ENCODE measurements around the gene ADARB1.
A peak's percentile ranks its signal among the peaks of the same experiment; 100 is the strongest.
"Not testable (repeated sequence)": the region's sequence is repeated elsewhere in the genome, so short reads cannot be mapped to it uniquely, and the experiment has no call there.

The ADARB1 gene

DNA sequence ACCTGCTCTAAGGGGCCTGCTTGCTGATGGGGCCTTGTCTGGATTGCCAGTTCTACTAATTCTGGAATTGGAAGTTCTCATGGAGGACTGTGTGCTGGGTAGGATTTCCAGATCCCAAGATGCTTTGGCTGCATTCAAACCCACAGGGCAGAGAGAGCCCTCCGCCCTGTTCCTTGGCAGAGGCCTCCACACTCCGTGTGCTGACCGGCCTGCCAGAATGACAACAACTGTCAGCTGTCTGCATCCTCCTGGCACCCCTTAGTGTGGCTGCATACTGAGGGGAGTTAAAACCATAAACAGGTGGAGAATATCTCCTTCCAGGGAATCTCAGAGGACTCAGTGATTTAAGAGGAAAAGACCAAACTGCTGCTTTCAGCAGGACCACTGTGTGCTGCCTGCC, 60.7 kb downstream of the ADARB1 start:
- no peak for DNase-seq (ENCODE audit: low read depth in 2 of 2)

- no peak for DNase-seq (ENCODE audit: low read depth in 2 of 2)
Measured at GRCh38 chr21:45135868-45136267, 61.5 kb downstream of the ADARB1 start.

DNA sequence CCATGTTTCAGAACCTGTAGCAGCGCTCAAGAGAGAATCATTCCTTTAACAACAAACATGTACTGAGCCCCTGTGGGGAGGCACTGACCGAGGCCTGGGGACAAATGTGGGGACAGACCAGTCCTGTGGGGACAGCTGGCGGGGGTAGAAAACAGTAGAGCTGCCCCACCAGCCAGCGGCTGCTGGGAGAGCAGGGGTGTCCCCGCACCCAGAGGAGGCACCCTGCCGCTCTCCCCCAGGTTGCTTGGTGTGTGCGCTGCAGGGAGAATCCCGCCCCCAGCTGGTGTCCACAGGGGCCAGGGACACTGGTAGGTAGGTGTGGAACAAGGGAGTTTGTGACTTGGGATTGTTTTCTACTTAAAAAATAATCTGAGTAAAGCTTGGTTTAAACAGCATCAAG, 62.1 kb downstream of the ADARB1 start:
- DNase-seq (ENCODE audit: low read depth in 2 of 2) = no peak

DNA sequence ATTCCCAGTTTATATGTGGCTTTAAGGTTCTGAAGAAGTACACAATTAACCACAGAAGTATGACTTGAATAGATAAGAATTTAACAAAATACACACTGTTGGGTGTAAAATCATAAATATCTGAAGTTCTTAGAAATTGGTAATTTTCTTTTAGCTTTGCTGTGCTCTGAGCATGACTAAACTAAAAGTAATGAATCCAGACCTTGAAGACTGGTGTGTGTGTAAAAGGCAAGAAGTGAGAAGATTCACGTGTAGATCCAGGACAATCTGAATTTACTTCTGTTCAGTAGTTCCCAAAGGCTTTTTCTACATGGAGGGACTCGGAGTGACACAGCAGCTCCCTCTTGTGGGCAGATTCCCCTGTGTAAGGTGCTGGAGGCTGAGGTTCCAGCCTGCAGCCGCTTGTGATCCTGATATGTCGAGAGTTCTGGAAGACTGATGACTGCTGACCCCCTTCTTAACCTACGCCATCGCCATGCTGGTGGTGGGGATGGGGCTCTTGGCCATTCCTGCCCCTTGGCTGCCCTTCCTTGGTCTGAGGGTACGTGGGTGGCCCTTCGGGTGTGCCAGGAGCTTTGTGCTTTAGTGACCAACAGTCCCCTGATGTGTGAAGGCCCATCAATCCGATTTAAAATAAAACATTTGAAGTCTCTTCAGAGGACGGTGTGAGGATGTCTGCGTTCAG, 62.7 kb downstream of the ADARB1 start:
- peak; percentile 33 to 73 for DNase-seq (ENCODE audit: low read depth in 2 of 2)

DNA sequence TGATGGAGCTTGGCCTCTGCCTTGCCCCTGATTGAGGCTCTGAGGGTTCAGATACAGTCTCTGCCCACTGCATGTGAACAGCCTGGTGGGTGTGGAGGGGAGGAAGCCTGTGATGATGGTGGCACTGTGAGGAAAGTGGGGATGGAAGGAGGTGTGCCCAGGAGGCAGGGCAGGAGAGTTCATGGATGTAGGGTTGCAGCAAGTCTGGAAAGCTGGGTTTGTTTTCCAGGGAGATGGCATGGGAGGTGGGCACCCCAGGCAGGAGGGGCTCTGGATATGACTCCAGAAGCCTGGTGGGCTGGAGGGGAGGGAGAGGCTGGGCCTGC, 63.2 kb downstream of the ADARB1 start:
- no peak for DNase-seq (ENCODE audit: low read depth in 2 of 2)

DNA sequence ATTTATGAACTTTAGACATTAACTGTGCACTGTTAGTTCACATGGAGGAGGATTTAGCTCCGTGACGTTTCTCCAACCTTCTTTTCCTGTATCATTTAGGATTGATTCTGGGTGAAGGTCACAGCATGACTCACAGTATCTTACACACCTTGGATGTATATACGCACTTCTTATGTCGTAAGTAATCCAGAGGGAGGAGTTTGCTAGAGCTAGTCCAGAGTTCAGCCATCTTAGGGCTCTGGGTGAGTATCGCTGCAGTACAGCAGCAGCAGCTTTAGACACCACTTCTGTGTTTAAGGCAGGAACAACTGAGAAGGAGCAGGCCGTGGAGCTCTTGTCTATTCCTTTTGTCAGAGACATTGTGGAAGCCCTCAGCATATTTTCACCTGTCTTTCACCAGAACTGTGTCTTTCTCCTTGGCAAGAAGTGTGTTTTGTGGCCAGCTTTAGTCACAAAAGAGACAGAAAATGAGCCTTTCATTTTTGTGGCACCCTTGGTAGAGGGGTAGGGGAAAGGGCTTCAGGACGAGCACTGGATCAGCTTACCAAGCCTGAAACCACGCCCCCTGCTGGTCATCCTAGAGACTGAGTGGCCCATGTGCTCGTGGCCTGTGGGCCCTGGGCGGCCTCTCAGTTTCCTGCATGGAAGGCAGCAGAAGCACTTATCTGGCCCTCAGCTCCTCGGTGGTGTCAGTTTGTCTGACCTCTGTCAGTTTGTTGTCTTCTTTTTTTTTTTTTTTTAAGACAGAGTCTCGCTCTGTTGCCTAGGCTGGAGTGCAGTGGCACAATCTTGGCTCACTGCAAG, 64.0 kb downstream of the ADARB1 start:
- DNase-seq (ENCODE audit: low read depth in 2 of 2) = peak; percentile 43 to 72

GRCh38 chr21:45139003-45139360, 64.6 kb downstream of the ADARB1 start:
- DNase-seq (ENCODE audit: low read depth in 2 of 2) = not testable (repeated sequence)

- DNase-seq (ENCODE audit: low read depth in 2 of 2) = no peak
Measured at GRCh38 chr21:45139473-45139872, 65.1 kb downstream of the ADARB1 start.

GRCh38 chr21:45140346-45140940, 66.1 kb downstream of the ADARB1 start:
- peak; percentile 16 to 37 for DNase-seq (ENCODE audit: low read depth in 2 of 2)

DNA sequence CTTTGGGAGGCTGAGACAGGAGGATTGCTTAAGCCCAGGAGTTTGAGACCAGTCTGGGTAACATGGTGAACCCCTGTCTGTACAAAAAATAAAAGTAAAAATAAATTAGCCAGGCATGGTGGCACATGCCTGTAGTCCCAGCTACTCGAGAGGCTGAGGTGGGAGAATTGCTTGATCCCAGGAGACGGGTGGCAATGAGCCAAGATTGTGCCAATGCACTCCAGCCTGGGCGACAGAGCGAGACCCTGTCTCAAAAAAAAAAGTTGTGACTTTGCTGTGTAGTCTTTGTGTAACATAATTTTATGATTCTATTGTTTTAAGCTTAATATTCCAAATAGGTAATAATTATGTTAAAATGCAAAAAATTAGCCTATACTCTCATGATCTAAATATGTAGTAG, 66.6 kb downstream of the ADARB1 start:
- not testable (repeated sequence) for DNase-seq (ENCODE audit: low read depth in 2 of 2)

DNA sequence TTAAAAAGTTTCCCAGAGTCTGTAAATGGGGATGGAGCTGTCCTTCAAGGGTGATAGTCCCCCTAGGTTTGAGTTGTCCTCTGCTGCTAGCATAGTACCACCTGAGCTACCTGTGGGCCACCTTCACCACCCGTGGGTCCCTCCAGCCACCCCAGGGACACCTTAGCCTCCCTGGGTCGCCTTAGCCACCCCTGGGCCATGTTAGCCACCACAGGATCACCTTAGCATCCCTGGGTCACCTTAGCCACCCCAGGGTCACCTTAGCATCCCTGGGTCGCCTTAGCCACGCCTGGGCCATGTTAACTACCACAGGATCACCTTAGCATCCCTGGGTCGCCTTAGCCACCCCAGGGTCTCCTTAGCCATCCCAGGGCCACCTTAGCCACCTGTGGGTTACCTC, 67.1 kb downstream of the ADARB1 start:
- no peak for DNase-seq (ENCODE audit: low read depth in 2 of 2)

DNA sequence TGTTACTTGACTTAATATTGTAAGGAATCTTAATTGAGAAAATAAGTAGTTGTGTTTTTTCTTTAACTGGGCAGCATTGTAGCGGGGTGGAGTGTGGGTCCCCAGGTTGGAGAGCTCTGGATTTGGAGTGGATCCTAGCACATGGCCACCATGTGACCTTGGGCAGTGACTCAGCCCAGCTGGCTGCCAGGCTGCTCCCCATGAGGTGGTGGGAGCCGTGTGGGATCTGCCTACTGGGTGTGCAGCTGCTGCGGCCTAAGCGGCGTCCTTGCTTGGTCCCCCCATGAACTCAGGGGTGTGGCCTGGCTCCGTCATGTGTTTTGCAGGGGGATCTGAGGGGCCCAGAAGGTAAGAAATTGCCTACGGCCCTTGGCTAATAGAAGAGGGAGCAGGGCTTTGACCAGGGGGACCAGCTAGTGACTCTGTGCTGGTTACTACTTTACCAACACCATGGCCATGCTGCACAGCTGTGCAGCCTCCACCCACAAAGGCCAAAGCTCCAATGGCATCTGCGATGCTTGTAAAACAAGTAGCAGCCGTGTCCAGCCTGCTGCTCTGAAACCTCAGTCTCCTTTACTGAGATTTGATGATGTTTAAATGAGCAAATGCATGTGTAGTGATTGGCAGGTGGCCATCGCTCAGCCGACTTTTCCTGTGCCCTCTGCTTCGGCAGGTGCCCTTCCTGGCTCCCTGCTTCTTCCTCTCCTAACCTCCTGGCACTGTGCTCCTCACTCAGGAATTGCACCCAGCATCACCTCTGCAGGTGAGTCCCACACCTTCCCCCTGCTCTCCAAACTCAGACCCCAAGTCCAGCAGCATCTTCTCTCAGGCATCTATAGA, 68.3 kb downstream of the ADARB1 start:
- DNase-seq (ENCODE audit: low read depth in 2 of 2) = no peak

GRCh38 chr21:45143855-45144254, 69.5 kb downstream of the ADARB1 start:
- no peak for DNase-seq (ENCODE audit: low read depth in 2 of 2)

DNA sequence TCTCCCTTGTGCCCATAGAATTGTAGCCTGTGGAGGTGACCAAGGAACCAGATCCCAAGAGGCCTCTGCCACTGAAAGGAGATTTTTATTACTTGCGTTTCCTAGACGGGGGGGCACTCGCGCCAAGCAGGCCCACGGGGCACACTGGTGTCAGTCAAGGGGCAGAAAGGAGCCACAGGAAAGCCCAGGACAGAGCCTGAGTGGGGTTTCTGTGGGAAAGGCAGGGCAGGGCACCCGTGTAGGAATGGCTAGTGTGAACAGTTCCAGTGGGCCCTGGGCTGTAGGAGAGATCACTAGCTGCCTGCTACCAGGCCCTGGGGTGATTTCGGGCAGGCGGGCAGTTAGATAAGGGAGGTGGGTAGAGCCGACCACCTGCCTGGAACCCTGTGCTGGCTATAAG, 70.8 kb downstream of the ADARB1 start:
- no peak for DNase-seq (ENCODE audit: low read depth in 2 of 2)

DNA sequence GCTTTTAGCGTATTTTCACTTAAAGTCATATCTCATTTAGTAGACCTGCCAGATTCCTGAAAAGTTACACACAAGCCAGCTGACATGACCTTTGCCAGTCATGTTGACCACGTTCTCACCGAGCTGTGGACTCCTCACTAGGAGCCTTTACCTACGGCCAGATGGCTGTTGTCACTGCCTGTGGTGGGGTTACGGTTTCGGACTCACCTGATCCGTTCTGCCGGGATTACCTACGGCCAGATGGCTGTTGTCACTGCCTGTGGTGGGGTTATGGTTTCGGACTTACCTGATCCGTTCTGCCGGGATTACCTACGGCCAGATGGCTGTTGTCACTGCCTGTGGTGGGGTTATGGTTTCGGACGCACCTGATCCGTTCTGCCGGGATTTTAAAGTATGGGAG, 71.5 kb downstream of the ADARB1 start:
- not testable (repeated sequence) for DNase-seq (ENCODE audit: low read depth in 2 of 2)

GRCh38 chr21:45146306-45146705, 71.9 kb downstream of the ADARB1 start:
- no peak for DNase-seq (ENCODE audit: low read depth in 2 of 2)

GRCh38 chr21:45146801-45147200, 72.4 kb downstream of the ADARB1 start:
- no peak for DNase-seq (ENCODE audit: low read depth in 2 of 2)

GRCh38 chr21:45147473-45148315, 73.3 kb downstream of the ADARB1 start:
- no peak for DNase-seq (ENCODE audit: low read depth in 2 of 2)

GRCh38 chr21:45148316-45148990, 74.1 kb downstream of the ADARB1 start:
- no peak for DNase-seq (ENCODE audit: low read depth in 2 of 2)

DNA sequence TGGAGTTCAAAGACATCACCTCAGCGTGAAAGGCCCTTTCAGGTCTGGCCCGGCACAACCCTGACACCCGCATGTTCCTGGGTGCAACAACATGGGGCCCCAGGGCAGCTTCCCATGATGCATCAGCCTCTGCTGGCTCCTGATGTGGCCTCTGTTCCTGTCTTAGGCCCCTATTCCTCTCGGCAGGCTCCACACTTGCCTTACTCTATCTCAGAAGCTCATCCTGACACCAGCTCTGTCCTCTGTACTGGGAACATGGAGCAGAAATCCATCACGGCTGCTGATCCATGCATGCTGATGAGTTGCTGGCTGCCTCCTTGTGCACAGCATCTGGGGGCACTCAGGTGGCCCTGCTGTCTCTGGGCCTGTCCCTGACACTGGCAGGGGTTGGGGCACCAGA, 74.6 kb downstream of the ADARB1 start:
- DNase-seq (ENCODE audit: low read depth in 2 of 2) = no peak

DNA sequence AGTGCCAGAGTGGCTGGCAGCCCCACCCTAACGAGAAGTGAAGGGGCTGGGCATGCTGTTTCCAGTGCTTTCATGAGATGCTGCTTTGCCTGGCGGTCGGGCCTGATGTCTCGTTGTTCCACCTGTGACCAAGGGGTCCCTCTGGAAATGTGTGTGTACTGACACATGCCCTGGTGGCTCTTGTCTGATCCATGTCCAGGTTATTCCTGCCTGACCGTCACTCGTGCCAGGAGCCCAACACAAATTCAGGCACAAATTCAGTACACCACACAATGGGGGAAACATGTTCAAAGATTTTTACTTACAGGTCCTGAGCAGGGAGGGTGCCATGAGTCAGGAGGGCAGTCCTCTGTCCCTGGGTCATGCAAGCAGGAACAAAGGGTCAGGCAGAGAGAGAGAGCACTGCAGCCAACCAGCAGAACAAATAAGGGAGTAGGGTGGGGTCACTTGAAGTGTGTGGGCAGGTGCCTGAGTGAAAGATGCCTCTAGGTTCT, 76.3 kb downstream of the ADARB1 start:
- no peak for DNase-seq (ENCODE audit: low read depth in 2 of 2)
